Measurements from ENCODE around the gene VSIR. TPM values are rescaled to one million over a fixed set of nuclear protein-coding genes. Genes with fewer than 3 reads are reported as not detected.

The VSIR gene
- total and polyA plus RNA-seq, 10 of the 15 experiments (the other 5 are each of a cell fraction or from before 2014, with no cell fraction given), result 0.19 to 12.5 (median 6.7) TPM

DNA sequence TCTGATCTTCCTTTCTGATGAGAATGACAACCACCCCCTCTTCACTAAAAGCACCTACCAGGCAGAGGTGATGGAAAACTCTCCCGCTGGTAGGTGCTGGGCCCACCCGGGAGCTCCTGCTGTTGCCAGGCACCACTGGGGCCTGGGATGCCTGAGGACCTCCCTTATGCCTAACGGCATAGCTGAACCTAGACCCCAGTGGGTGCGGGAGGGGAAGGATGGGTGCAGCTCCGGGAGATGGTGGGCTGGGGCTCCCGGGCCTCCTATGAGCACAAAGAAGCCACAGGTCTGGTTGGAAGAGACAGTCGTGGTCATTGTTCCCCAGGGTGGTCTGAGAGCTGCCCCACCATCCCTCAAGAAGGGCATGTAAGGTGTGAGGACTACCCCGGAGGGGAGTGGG lies 15.6 kb upstream of the VSIR start (continued):
- TF ChIP-seq CBX3 (IDR thresholded peaks at IDR 0.05; ENCODE audit: borderline replicate concordance, low read depth), result no peak
- TF ChIP-seq, protein P1, sequence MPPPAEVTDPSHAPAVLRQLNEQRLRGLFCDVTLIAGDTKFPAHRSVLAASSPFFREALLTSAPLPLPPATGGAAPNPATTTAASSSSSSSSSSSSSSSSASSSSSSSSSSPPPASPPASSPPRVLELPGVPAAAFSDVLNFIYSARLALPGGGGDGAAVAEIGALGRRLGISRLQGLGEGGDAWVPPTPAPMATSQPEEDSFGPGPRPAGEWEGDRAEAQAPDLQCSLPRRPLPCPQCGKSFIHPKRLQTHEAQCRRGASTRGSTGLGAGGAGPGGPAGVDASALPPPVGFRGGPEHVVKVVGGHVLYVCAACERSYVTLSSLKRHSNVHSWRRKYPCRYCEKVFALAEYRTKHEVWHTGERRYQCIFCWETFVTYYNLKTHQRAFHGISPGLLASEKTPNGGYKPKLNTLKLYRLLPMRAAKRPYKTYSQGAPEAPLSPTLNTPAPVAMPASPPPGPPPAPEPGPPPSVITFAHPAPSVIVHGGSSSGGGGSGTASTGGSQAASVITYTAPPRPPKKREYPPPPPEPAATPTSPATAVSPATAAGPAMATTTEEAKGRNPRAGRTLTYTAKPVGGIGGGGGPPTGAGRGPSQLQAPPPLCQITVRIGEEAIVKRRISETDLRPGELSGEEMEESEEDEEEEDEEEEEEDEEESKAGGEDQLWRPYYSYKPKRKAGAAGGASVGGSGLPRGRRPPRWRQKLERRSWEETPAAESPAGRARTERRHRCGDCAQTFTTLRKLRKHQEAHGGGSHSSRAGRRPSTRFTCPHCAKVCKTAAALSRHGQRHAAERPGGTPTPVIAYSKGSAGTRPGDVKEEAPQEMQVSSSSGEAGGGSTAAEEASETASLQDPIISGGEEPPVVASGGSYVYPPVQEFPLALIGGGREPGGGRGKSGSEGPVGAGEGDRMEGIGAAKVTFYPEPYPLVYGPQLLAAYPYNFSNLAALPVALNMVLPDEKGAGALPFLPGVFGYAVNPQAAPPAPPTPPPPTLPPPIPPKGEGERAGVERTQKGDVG (CRISPR knock-in tag; IDR thresholded peaks at IDR 0.05), result no peak
- TF ChIP-seq, protein P2, sequence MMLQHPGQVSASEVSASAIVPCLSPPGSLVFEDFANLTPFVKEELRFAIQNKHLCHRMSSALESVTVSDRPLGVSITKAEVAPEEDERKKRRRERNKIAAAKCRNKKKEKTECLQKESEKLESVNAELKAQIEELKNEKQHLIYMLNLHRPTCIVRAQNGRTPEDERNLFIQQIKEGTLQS (IDR thresholded peaks at IDR 0.05; ENCODE audit: borderline replicate concordance, extremely low read depth, low read depth, low read length), result no peak
- TF ChIP-seq RAD21 (IDR thresholded peaks at IDR 0.05; ENCODE audit: insufficient read depth, low read depth, low read length), result no peak
- TF ChIP-seq NR2C2 (IDR thresholded peaks at IDR 0.05; ENCODE audit: borderline replicate concordance, control insufficient read depth, insufficient read length, low read depth), result no peak
- no peak for TF ChIP-seq BCL3 (IDR thresholded peaks at IDR 0.05; ENCODE audit: borderline replicate concordance, insufficient read depth, low read depth, low read length, poor library complexity, severe bottlenecking)
